ENCODE data around the gene LMX1B. TPM values are rescaled to one million over a fixed set of nuclear protein-coding genes. Genes with fewer than 3 reads are reported as not detected.

The LMX1B gene
- total RNA-seq, 1 experiment from 2014 or later: 11.3 TPM

DNA sequence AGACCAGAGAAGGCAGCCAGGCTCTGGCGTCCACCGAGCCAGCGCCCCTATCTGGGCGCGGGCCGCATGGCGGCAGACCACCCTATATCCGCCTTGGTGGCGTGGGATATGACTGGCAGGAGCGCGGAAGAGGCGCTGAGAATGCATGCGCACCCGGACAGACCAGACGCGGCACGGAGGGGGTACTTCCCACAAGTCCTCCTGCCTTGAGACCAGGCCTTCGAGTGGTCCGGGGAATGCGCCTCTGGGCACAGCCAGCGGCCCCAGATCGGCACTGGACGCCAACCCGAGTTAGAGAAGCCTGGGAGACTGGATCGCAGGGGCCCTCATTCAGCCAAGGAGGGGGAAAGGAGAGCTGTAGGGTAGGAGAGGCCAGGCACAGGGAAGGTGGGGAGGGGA lies 2.5 kb upstream of the LMX1B start (continued):
- TF ChIP-seq, protein P1, sequence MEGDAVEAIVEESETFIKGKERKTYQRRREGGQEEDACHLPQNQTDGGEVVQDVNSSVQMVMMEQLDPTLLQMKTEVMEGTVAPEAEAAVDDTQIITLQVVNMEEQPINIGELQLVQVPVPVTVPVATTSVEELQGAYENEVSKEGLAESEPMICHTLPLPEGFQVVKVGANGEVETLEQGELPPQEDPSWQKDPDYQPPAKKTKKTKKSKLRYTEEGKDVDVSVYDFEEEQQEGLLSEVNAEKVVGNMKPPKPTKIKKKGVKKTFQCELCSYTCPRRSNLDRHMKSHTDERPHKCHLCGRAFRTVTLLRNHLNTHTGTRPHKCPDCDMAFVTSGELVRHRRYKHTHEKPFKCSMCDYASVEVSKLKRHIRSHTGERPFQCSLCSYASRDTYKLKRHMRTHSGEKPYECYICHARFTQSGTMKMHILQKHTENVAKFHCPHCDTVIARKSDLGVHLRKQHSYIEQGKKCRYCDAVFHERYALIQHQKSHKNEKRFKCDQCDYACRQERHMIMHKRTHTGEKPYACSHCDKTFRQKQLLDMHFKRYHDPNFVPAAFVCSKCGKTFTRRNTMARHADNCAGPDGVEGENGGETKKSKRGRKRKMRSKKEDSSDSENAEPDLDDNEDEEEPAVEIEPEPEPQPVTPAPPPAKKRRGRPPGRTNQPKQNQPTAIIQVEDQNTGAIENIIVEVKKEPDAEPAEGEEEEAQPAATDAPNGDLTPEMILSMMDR (IDR thresholded peaks at IDR 0.05 in 2 of 3, conservative IDR thresholded peaks at IDR 0.05 in 1 of 3; ENCODE audit: borderline replicate concordance in 1 of 3, insufficient read depth in 1 of 3, low read depth in 2 of 3, low read length in 2 of 3): no peak

DNA sequence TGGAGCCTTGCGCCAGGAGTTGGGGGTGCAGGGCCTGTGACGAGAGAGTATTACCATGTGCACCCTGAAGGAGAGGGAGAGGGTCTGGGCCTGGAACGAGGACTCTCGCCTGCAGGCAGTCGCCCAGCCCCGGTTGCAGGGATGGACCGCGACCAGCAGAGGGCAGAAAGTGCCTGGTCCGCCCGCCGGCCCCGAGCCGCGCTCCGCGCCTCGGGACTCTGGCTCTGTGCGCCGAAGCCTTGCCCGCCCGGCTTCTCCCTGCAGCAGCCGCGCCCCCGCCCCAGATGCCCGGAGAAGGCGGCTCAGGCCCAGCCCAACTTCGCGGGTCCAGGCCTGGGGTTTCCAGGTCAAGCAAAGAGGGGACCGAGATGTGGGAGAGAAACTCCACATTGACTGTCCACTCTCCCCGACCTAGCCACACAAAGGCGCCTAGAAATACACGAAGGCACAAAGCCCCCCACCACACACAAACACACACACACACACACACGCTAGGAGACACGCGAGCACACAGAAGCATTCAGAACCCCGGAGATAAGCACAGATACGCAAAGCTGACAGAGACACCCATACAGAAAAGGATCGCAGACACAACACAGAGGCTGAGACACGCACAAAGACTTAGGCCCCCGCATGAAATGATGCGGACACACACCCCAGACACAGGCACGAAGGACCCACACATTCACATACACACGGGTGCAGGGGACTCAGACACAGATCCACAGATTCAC lies 2.0 kb upstream of the LMX1B start:
- Histone ChIP-seq H3K4me2 (ENCODE audit: low read length) (peak overlapping the region; percentile 64), H3K27me3 (ENCODE audit: insufficient read depth, low read length) (no peaks in the 10 kb centered on the region), H3K4me3 (replicated peaks in 1 of 2; ENCODE audit: low read depth in 1 of 2, low read length in 2 of 2) (no peak overlapping the region; a peak in 1 of 4 replicates), H3K4me1 (ENCODE audit: control insufficient read depth in 1 of 2, insufficient read depth in 2 of 2, low read length in 2 of 2) (peaks cover 7 to 30% of the 10 kb centered on the region in 2 experiments; a peak in 3 of 4 replicates), H3K27ac (ENCODE audit: low read depth, low read length) (no peak overlapping the region), H3K9ac (ENCODE audit: low read length) (no peak overlapping the region), H2AFZ (ENCODE audit: low read depth, low read length, poor library complexity, severe bottlenecking) (peak overlapping the region; percentile 41), H3K9me2 (ENCODE audit: insufficient read depth) (no peaks in the 10 kb centered on the region), H3K9me3 (ENCODE audit: control insufficient read depth in 1 of 2, insufficient read depth in 1 of 2, low read depth in 1 of 2, low read length in 2 of 2) (no peaks in the 10 kb centered on the region), H3K36me3 (ENCODE audit: control insufficient read depth in 1 of 2, insufficient read depth in 2 of 2, low read length in 2 of 2) (no peaks in the 10 kb centered on the region), H4K20me1 (ENCODE audit: insufficient read depth) (no peaks in the 10 kb centered on the region), H3K79me2 (ENCODE audit: insufficient read depth, low read length) (no peaks in the 10 kb centered on the region)
- no TSS peak for BruUV-seq (replicated peaks)
- intact Hi-C loops (cut with micrococcal nuclease): loop anchor here (1.0 kb wide), 2 partner anchors 79 to 166 kb away; no protein-coding TSS in a partner anchor
- ChIA-PET POLR2A (no interaction called here), RAD21 (ENCODE audit: low non-redundant PET in 1 of 2, low total read pairs in 2 of 2, uncharacterized antibody in 2 of 2, unreplicated experiment in 2 of 2) (no interaction called here), CTCF (interaction anchor here (0.8 to 2.1 kb wide), 3 partner anchors 15 to 170 kb away, joined by 3 to 8 read pairs (median 6); no protein-coding TSS in a partner anchor)
- DNase-seq (ENCODE audit: low read depth, low spot score): peak; percentile 32
- TF ChIP-seq FOSL1 (IDR thresholded peaks at IDR 0.05; ENCODE audit: low read depth): no peak
- no peak for TF ChIP-seq SRF (IDR thresholded peaks at IDR 0.05; ENCODE audit: low read depth)
- TF ChIP-seq, protein P2, sequence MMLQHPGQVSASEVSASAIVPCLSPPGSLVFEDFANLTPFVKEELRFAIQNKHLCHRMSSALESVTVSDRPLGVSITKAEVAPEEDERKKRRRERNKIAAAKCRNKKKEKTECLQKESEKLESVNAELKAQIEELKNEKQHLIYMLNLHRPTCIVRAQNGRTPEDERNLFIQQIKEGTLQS (IDR thresholded peaks at IDR 0.05): no peak
- TF ChIP-seq SIN3A (IDR thresholded peaks at IDR 0.05; ENCODE audit: low read depth): no peak
- TF ChIP-seq, protein P1 (IDR thresholded peaks at IDR 0.05 in 2 of 3, conservative IDR thresholded peaks at IDR 0.05 in 1 of 3; ENCODE audit: borderline replicate concordance in 1 of 3, insufficient read depth in 1 of 3, low read depth in 2 of 3, low read length in 2 of 3): peak; percentile 74 to 78 (median 77)
- TF ChIP-seq, protein P3, sequence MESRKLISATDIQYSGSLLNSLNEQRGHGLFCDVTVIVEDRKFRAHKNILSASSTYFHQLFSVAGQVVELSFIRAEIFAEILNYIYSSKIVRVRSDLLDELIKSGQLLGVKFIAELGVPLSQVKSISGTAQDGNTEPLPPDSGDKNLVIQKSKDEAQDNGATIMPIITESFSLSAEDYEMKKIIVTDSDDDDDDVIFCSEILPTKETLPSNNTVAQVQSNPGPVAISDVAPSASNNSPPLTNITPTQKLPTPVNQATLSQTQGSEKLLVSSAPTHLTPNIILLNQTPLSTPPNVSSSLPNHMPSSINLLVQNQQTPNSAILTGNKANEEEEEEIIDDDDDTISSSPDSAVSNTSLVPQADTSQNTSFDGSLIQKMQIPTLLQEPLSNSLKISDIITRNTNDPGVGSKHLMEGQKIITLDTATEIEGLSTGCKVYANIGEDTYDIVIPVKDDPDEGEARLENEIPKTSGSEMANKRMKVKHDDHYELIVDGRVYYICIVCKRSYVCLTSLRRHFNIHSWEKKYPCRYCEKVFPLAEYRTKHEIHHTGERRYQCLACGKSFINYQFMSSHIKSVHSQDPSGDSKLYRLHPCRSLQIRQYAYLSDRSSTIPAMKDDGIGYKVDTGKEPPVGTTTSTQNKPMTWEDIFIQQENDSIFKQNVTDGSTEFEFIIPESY (IDR thresholded peaks at IDR 0.05; ENCODE audit: extremely low read depth, insufficient replicate concordance, low read length): no peak
- no peak for TF ChIP-seq TCF7L2 (IDR thresholded peaks at IDR 0.05; ENCODE audit: borderline replicate concordance, extremely low read depth, insufficient read depth, insufficient read length)
- TF ChIP-seq EZH2 (IDR thresholded peaks at IDR 0.05): no peak
- no peak for TF ChIP-seq SP1 (IDR thresholded peaks at IDR 0.05; ENCODE audit: low read depth)
- TF ChIP-seq RAD21 (IDR thresholded peaks at IDR 0.05; ENCODE audit: low read depth): peak; percentile 81
- no peak for TF ChIP-seq CBX3 (IDR thresholded peaks at IDR 0.05; ENCODE audit: low read depth)
- peak; percentile 84 for ATAC-seq

Measured in HCT116 (cell line).